Endometrium (tissue), 2 donors: Measurements from ENCODE around the gene HDAC4.

ENCODE experiments used
- FAIRE-seq: peaks from 2 replicates; lab custom pipeline; 2012; peaks lifted over from hg19 to GRCh38; lab: Jason Lieb, UNC
- donor health status: control.
- donor health status: control.

HDAC4 gene

DNA sequence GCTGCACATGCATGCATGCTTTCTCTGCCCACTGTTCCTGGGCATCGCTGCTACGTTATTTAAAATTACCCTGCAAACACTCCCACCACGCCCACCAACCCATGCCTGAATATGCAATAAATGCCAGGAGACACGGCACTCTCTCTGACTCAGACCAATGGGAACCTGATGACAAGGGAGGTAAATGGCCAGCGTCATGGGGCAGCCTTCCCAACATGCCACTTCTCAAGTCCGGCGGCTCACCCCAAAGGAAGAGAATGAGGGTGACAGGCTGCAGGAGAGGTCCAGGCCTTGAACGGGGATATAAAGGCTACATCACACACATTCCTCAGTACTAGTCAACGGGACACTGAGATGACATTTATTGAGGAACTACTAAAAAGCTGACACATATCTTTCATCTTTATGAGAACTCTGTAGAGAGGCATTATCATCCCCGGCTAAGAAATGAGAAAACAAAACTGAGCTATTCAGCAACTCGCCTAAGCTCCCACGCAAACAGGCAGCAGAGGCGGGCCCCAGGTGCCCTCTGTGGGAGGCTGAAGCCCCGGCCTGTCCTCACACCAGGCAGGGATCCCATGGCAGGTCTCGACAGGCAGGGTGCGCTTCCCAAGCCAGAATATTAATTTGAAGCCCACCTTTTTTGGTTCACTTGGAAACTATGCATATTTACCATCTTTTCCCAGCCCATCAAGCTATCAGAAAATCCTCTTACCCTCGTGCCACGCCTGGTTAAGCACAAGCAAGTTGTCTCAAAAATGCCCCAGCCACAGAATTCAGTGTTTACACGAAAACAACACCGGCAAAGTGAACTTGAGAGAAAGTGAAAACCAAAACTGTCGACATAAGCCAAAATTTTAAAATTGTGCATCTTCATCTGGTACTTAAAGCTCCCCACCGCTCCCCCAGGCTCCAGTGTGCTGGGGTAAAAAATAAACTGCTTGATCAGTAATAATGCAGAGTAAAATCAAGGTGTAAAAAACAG, 166.3 kb downstream of the HDAC4 start:
- FAIRE-seq = no peak

DNA sequence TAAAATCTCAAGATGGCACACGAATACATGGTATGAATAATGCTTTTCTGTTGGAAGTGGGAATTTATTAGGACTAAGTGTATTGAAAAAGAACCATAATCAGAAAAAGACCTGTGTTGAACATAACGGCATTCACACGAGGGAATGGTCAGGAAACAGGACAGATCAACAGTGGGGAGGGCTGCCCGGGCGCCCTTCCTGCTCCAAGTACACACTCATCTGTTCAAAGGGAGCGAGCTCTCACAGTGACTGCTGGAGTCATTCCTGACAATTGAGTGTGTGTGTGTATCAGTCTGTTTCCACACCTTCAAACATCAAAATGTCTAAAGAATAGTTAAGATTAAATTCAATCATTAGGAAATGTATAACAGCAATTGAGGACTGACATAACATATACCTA, 167.2 kb downstream of the HDAC4 start:
- no peak for FAIRE-seq

DNA sequence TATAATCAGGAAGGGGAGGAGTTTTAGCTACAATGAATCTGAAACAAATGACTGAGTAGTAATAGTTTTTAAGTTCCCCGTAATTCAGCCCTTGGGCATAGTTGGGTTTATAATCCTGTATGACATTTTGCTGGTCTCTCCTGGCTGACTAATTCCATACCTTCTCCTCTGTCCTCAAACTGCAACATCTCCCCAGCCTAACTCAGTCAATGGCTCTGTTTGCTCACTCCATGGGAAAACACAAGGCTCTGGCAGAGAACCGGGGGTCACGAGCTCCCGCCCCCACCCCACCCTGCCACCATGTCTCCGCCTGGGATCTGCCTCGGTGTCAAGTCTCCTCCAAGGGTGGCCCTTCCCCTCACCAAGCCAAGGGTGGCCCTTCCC, 168.6 kb downstream of the HDAC4 start:
- no peak for FAIRE-seq

DNA sequence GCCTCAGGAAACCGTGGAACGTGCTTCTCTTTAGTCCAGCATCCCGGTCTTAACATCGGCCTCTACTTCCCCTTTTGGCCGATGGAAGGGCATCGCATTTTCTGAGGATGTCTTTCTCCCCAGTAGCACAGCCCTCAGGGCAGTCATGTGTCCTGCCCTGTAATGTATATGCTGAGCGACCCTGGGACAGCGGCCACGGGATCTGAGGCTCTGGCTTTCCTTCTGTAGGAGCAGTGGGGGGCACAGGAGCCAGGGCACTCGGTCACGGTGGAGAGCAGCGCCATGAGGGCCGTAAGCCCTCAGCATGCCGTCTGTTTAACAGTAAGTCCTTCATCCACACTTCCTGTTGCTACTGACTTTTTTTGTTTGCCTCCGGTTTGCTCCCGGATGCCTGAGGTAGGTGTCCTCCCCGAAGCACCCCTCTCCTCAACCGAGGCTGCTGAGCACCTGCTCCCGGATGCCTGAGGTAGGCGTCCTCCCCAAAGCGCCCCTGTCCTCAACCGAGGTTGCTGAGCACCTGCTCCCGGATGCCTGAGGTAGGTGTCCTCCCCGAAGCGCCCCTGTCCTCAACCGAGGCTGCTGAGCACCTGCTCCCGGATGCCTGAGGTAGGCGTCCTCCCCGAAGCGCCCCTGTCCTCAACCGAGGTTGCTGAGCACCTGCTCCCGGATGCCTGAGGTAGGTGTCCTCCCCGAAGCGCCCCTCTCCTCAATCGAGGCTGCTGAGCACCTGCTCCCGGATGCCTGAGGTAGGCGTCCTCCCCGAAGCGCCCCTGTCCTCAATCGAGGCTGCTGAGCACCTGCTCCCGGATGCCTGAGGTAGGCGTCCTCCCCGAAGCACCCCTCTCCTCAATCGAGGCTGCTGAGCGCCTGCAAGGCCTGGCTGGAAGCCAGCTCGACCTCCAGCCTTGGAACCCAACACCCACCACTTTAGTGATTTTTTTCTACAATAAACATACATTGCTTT, 169.3 kb downstream of the HDAC4 start:
- no peak for FAIRE-seq

DNA sequence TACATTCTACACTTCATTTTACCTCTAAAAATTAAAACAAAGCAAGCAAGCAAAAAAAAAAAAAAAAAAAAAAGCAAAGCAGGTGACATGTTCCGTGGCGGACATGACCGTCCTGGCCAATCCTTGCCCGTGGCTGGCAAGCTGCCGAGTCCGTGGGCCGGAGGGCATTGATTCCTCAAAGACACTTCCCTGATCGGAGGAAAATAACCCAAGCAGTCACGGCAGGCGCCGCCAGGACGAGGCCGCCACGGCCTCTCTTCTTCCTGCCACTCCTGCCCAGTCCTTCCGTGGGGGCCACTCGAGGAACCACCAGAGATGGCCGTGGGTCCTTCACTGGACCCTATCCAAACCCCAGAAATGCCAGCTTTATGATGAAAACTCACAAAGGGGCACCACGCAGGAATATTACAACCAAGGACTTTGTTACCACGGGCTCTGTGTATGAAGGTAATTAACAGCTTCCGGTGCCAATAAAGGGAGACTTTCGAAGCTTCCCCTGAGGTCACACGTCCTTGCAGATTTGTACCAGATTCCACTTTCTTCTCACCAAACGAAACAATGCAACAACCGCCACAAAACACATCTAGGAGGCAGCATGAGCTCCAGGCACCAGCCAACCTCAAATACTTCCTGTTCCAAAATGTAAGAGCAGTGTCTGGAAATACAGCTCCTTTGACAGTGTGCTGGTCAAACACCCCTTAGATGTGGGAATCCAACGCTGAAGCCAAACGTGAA, 170.3 kb downstream of the HDAC4 start:
- FAIRE-seq = no peak

DNA sequence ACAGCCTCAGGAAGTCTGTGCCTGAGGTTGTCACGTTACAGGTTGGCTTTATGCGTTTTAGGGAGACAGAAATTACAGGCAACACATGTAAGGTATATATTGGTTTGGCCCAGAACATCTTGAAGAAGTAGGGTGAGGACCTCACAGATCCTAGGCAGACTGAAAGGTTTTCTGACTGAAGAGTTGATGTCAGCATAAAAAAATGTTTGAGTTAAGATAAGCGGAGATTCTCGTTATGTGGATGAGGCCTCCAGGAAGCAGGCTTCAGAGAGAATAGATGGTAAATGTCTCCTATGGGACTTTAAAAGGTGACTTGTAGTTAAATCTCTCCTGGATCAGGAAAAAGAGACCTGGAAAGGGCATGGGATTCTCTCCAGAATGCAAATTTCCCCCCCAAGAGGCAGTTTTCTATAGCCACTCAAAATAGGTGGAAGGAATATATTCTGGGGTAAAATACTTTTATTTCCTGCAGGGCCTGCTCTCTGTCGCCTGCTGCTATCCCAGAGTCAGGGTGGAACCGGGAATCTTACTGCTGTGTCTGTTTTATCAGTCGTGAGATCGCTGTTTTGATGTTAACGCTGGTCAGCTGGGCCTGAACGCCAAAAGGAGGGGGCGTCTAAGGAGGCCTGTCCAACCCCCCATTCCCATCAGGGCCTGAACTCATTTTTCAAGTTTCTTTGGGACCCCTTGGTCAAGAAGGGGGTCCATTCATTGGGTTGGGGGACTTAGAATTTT, 171.1 kb downstream of the HDAC4 start:
- no peak for FAIRE-seq

DNA sequence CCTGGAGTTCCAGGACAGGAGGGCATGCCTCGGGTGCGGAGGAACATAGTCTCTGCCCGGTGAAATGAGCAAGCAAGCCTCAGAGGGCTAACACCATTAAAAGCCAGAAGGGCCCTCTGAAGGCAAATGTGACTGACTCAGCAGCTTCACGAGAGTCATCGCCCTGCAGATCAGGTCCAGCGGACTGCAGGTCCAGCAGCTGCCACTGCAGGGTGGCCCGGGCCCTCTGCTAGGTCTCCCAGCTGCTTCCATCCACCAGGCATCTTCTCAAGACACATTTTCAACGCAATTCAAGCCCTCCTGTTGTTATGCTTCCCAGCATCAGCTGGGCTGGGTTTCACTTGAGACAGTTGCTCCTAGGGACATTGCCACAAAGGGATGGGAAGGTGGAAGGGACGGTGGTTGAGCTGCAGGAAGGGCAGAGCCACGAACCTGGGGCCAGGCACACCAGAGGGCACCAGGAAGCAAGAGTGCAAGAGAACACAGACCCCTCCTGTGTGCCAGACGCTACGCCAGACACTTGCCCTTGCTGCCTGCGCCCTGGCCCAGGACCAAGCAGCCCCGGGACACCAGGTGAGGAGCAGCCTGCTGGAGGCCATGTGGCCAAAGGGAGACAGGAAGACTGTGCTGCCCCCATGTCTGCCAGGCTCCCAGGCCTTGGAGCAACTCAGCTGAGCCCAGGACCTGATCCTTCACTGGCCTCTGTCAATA, 173.0 kb downstream of the HDAC4 start:
- no peak for FAIRE-seq

DNA sequence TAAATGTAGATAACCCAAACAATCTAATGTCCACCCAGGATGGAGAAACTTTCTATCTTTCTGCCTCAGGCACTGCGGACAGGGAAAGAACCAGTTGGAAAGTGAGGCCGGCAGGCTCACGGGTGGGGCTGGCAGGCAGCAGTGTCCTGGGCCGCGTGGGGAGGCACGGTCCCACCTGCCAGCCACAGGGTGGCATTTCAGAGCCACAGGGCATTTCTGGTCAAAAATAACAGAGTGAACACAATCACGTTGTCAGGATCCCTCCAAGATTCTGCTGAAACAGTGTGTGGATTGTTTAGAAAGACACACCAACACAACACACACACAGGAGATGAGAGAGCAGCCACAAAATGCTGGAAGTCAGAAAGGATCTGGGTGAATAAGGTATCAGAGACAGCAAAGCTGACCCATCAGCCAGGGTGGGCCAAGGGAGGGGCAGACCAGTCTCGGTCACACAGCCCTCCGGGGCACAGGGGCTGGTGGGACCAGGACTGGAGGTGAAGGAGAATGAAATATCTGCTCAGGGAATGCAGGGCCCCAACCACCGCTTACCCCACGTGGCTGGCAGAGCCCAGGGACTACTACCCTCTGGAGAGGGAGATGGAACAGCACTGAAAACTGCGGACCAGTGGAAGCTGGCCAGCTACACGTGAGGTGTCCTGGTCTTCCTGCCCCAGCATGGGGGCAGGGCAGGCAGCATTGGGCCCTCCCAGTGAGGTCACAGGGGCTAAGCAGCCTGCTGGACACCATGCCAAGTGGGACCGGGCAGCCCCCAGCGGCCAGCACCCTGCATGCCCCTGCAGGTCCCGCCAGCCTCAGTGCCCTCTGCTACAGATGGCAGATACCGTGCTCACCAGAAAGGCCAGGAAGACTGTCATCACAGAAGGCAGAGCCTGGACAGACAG, 173.9 kb downstream of the HDAC4 start:
- no peak for FAIRE-seq

DNA sequence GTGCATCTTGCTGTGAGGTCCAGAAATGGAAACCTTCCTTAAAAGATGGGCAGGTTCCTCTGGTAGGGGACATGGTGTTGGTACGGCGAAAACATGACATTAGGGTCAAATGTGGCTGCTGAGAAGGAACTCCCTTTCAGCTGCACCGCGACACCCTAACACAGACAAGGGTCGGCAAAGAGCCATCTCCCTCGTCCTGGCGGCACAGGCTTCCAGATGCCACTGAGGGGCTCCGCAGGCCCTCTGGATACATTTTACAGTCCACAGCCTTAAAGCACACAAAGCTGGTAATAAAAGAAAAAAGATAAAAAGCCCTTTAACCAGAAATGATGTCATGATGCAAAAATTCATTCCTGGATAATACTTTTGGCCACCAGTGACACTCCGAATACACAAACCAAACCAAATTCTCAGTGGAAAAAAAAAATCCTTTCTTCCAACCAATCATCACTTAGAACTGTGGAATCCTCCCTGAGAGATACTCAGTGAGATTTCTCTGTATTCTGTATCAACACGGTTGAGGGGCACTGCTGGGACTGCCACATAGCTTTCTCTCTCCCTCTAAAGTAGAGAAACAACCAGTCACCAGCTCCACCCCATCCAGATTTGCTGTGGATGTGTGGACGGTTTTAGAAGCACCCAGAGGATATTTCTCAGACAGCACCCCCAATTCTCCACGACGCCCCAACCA, 174.8 kb downstream of the HDAC4 start:
- peak; percentile 89 for FAIRE-seq

DNA sequence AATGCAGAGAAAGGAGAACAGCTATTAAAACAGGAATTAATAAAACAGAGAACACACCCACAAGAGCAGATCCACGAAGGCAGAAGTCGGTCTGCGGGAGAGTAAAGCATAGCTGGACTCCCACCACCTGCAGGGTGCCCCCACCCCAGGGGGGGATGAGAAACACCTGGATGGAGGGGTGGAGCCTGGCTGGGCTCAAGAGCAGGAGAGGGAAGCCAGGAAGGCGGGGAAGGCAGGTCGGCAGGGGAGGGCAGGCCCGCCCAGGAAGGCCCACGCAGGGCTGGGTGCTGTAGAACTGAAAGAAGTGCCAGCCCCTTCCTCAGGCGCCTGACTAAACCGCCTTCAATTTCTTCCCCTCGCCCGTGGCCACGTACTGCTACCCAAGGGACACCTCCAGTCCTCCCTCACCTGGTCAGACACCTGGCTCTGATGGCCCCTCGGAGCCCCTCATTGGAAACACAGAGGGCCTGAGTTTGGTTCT, 175.4 kb downstream of the HDAC4 start:
- FAIRE-seq = no peak

DNA sequence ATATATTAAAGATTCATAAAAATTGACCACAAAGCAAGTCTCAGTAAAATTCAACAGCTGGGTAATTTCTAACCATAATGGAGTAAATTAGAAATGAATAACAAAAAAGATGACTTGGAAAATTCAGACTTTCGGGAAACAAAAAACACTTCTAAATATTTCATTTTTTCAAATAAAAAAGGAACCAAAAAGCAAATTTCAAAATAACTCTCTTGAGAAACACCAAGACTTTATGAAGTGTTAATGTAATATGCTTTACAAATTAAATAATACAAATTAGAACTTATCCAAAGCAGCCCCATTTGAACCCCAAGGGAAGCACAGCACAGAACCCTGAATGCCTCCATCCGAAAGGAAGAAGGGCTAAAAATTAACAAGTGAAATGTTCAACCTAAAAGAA, 175.9 kb downstream of the HDAC4 start:
- no peak for FAIRE-seq

DNA sequence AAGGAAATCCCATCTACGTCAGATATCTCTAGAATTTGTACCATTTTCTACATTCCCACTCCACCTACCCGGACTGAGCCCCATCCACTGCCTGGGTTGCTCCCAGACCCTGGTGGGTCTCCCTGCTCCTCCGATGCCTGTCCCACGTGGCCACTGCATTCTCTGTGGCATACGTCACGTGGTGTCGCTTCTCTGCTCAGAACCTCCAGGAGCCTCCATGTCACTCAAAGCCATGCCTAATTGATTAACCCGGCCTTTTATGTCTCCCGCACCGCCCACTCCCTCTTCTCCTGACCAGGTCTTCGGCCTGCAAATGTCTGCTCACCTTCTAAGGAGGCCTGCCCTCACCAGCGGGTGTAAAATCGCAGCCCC, 176.6 kb downstream of the HDAC4 start:
- no peak for FAIRE-seq

DNA sequence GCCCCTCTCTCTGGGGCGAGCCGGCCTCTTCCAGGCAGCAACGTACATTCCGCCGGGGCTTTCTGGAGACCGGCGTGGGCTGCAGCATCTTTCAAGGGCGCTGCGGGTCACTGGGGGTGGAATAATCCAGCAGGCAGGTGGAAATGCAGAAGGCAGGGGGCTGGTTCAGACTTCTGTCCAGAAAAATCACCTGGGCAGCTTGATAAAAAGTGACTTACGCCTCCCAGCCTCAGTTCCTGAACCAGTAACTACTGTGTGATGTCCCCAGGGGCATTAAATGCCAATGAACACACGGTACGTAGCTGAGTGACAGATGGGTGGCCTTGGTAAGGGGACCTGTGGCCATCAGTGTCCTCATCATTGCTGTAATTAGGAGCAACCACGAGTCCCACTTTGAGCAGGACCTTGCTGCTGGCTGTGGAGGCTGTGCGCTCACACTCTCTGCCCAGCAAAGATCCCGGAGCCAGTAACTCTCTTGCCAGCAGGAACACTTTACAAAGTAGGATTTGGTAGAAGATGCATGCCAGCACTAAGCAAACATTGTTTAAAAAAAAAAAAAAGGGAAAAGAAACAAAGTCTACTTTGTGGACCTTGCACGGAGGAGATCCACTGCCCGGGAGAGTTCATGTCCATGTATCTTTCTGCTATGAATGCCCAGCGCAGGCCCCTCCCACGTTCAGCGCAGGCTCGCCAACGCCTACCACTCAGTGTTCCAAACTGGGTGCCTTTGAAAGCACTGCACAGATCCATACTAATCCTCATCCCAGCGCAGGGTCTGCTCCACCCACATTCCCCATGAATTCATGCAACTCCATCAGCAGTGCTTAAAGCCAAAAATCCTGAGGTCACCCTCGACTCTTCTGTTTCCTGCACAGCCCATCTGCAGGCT, 177.3 kb downstream of the HDAC4 start:
- FAIRE-seq = no peak

DNA sequence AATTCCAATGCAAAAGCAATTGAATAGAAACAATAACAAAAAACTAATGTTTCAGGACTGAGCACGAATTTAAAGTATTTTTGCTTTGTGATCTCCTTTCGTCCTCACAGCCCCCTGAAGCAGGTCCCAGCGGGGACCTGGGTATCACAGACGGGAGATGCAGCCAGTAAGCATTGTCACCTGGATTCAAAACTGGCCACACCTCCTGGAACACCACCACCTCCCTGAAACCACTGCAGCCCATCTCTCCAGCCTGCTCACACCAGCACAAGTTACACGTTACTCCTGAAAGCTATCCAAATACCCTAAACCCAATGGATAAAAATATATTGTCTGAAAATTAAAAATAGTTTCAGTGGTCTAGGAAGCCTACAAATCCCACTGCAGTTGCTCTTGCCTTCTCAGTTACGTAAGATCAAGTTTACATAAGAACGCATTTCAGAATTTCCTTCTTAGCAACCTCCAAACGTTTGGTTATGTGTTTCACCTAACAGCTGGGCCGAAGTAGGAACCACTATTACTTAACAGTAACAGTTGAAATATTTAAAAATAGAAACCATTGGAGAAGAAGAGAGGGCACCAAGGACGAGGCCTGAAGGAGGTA, 178.0 kb downstream of the HDAC4 start:
- FAIRE-seq = no peak

DNA sequence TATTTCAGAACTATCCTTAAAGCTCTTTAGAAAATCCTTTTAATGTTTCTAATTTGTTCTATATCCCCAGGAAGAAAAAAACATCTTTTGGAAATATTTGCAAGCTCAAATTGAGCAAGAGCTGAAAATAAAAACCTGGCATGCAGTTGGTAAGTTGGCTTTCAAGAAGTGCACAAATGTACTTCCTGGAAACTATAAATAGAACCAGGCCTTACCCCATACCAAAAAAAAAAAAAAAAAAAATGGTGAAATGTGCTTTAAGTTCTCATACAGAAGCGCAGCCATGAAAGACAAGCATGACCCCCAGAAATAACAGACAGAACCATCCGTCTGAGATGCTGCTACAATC, 178.5 kb downstream of the HDAC4 start:
- FAIRE-seq = no peak

DNA sequence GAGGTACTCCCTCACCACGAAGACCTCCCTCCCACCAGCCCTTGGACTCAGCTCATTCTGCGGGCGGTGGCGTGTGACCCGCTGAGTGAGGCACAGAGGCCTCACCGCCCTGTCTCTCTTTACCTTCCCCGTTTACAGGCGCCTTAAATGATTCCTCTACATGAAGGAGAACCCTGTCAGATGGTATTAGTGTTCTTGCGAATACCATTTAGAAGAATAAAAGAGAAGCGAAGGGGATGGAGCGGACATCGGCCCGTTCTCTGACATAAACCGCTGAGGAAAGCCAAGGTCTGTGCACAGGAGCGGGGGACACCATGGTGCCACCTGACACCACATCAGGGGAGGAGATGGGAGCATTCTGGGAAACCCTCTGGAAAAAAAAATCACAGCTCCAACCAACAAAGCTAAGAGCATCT, 179.8 kb downstream of the HDAC4 start:
- no peak for FAIRE-seq

DNA sequence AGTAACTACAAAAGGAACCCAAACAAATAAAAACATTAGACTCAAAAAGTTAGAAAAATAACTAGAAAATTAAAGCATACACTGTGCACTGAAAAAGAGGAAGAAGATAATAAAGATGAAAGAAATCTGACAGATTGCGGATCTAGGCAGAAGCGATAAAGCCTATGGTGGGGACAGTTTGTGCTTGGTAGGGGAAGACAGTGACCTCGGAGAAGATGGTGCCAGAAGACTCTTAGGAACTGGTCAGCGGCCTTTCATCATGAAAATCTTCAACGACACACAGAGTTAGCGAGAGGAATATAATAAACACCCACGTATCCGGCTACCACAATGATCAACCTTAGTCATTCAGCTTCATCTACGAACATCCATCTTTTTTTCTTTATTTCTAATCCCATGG, 180.5 kb downstream of the HDAC4 start:
- FAIRE-seq = no peak
